GM19025 (cell line): ENCODE measurements around the gene DEFB113.
A peak's percentile ranks its signal among the peaks of the same experiment; 100 is the strongest.
"Not testable (repeated sequence)": the region's sequence is repeated elsewhere in the genome, so short reads cannot be mapped to it uniquely, and the experiment has no call there.

Experiments used
- ATAC-seq: cut with Tn5 transposase; IDR thresholded peaks from one replicate; pipeline ENCODE4 v1.9.1; 2021; ENCODE audit warnings: mild to moderate bottlenecking, low read depth, moderate library complexity; ENCODE audit not compliant: unreplicated experiment

The DEFB113 gene, protein sequence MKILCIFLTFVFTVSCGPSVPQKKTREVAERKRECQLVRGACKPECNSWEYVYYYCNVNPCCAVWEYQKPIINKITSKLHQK

DNA sequence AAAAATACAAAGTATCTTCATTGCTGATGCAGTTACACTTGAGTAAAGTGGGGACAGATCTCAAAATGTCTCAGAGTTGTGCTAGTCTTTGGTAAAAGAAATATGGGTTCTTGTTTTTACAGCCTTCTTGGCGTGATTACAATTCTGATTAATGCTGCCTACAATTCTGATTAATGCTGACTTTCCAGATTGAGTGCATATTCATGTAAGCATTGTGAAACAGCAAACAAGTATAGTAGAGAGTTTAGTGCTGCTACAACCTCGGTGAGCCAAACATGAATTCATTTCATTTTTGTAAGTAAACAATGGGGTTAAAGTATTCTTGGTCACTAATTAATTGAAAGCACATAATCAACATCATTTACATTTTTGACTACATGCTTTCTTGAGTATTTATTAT is at the start of gene DEFB113:
Gene DEFB113, minus strand, starts transcription at position 21 of the 400 bp plus-strand sequence. Its CDS starts 0 bp downstream, at position 21.
- ATAC-seq, result no peak

DNA sequence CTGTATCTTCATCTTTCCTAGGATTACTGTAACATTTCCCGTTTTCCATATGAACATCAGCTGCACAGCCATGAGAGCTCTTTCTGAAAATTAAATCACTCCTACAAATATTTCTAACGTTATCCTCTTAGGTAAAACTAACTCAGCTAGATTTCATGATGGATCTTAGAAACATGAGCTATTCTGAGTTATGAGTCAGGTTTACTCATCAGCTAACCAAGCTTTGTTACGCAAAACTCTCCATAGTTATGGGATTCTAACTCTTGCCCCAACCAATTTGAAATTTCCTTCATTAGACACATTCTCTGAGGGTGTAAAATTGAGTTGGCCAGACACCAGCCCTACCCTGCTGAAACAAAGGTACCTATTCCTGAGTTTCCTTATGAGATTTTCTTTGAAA is 38.4 kb upstream of the DEFB113 start:
- ATAC-seq, result no peak

DNA sequence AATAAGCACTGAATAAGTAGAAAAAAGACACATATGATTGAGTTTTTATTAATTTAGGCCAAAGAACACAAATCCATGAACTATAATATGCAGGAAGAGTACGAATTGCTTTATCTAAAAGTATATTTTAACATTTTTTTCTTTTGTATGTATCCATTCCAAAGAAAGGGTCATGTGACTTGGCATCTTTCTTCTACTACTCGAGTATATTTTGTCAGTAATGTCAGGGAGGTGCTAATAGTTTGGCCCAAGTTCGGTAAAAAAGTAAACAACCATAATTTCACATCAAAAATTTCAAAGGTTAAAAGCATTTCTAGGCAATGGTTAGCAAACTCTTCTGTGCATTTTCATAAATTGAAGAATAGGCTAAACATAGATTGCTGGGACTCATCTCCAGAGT is 33.7 kb upstream of the DEFB113 start:
- no peak for ATAC-seq

DNA sequence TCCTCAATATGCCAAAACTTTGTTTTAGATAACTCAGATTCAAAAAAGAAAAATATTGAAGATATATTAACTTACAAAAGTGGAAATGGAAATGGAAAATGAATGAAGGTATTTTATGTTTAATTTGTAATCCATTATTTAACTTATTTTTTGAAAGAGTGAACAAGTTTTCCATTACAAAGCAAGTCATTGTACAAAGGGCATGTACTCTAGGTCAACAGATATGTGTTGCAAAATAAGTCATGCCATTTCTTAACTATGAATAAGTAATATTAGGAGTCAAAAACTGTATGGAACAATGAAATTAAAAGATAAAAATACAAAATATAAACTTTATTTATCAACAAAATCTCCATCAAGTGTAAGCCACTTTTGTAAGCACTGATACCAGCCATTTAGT is 25.9 kb upstream of the DEFB113 start:
- ATAC-seq, result no peak

DNA sequence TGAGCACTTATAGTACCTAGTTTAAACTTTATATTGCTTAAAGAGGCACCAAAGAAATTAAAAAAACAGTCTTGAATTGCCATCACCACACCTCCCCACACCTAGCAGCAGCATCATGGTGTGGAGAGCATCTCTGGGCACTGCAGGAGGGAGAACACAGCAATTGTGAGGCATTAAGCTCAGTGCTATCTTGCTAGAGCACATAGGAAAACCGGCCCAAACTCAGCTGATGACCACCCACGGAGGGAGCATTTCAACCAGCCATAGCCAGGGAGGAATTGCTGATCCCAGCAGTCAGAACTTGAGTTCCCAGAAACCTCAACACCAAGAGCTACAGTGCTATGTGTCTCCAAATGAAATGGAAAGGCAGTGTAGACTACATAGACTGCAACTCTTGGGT is 19.5 kb upstream of the DEFB113 start:
- ATAC-seq, result no peak

DNA sequence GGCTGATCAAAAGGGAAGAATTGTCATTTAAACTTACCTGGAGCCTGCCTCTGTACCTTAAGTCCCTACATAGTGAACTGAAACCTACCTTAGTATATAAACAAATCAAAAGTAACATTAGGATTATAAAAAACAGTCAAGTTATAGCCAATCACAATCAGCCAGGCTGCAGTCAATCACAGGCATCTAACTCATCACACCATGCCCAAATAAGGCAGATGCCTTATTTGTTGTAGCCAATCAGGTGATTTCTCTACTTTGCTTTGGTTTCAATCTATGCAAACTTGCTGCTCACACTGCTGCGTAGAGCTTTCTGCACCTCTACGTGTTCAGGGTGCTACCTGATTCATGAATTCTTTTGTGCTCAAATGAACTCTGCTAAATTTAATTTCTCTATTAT is 18.3 kb upstream of the DEFB113 start:
- ATAC-seq, result no peak

DNA sequence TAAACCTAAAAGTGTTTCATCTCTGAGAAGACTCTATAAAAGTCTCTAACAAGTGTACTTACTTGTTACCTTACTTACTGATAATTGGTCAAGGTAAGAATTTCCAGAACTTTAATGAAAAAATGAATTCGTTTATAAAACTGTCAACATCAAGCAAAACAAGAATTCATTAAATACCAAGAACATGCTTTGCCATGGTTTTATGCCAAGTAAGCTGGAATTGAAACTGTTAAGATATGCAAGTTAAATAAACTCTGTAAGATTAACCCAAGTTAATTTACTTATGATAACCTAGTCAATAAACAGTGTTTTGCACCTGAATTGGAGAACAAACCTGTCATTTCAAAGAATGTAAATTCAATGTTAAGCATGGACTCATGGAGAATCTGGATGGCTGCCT is 17.1 kb upstream of the DEFB113 start:
- ATAC-seq, result no peak

DNA sequence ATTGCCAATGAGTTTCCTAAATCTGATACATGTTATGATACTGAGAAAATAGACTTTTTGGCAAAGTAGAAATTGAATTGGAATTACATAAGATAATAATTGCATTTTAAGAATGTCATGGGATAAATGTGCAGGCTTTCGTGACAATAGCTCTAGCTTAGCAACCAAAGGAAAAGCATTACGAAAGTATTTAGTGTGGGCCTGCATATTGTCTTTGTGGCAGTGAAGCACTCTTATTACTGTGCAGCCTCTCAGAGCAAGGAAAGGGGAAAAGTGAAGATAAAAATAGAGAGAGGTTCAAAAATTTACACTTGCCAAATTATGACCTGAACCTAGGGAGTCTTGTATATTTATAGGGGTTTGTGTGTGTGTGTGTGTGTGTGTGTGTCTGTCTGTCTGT is 12.6 kb upstream of the DEFB113 start:
- no peak for ATAC-seq

DNA sequence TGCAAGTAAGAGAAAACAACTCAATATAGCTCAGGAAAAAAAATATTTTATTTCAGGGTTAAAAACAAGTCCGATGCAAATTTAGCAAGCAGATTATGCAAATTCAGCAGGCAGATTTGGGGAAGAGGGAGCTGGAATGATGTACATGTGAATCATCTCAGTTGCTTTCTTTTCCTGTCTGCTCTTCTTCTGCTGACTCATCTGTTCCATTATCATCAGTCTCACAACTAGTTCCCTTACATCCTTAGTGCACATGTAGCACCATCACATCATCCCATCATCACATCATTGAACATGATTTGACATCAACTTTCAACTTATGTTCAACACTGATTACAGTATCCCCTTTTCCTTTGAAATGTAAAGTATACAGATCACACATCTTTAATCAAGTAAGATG is 11.5 kb upstream of the DEFB113 start:
- no peak for ATAC-seq

DNA sequence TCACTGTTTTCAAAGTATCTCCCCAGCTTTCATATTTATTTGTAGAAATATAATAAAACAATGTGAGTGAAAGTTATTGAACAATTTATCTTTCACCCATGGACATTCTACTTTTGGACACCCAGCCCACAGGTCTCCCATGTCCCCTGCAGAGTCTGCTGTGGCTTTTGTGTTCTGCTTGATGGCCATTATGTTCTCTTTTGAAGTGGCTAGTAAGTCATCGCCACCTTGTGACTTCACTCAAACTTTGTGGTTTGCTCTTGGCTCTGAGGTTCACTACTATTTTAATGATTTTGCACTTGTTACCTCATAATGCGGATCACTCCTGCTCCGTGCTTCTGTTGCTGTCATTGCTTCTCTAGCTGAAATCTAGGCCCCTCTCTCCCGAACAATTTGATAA is 10.2 kb upstream of the DEFB113 start:
- peak; percentile 32 for ATAC-seq

DNA sequence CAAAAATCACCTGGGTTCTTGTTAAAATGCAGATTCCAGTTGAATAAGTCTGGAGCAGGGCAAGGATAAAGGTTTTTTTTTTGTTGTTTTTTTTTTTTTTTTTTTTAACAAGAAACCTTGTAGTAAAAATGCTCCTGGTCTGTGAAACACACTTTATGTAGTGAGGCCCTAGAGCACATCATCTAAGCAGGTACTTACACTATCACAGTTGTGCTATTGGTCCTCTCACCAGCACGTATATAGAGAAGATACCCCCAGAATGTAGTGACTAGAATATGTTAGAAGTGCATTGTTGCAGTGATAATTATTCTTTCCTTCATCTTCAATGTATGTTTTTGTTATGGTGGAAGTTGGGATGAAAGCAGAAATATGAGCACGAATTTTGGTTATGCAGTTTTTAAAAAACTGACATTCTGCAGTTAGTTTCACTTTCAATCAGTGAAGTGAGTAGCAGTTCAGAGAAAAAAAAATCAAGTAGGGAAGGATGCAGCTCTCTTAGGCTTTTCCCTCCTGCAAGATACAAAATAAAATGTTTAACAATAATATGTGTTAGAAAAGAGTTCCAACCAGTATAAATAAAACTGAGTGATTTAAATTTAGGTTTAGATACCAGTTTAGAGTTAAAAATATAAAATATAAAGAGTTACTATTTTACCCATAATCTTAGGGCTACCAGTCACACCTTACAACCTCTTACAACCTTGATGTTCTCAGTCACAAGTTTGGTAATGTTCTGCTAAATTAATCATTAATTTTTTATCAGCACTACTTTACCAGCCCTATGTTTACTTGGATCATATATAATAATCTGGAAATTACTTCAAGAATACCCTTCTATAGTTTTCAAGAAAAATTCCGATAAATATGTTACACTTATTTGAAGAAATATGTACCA is 9.2 kb upstream of the DEFB113 start:
- peak; percentile 43 for ATAC-seq

DNA sequence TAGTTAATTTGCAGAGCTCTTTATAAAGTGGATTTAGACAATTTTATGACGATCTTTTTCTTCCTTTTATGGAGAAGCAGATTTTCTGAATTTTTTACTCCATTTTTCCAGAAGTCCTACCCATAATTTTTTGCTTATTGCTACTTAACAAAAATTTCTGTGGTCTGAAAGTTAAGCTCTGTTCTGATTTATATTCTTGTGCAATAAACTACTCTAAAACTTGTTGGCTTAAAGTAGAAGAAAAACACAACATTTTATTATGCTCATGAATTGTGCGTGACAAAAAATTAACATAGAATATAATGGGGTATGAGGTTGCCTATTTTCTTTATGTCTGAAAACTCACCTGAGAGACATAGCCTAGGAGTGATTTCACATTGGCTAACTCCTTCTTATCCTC is 2.6 kb downstream of the DEFB113 start:
- ATAC-seq, result no peak

DNA sequence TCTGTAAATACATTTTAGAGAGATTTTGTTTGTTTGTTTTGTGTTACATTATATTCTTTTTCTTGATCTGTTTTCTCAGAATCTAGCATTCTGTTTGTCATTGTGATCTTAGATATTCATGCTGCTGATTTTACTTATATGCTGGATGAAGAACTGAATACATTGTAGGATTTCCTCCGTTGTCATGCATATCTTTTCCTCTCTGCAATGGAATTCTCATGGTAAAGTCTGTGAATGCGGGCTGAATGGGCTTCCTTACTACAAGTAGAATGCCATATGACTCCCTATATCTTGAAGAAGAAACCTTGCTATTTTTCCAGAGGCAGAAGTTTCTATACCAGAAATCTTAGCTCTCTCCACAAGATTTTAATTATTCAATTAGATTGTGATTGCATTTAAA is 3.1 kb downstream of the DEFB113 start:
- ATAC-seq, result no peak

DNA sequence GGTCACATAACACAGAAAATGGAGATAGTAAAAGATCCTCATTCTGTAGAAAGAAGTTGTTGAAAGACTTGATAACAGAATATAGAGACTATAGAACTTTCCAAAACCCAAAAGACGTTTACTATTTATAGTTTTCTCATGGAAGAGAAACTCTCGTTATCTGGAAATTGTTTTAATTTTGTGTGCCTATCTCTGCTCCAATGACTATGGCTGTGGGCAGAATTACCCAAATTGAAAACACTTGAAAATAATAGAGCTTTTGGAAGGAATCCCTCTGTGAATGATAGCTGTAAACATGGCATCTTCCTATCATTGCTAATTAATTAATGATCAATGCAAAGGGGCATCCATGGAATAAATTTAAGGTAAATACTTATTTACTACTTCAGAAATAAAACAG is 5.4 kb downstream of the DEFB113 start, which contains the start of gene DEFB114:
Gene DEFB114, minus strand, starts transcription at position 101 of the 400 bp plus-strand sequence. Its CDS starts 59 bp downstream, at position 42.
- ATAC-seq, result no peak

DNA sequence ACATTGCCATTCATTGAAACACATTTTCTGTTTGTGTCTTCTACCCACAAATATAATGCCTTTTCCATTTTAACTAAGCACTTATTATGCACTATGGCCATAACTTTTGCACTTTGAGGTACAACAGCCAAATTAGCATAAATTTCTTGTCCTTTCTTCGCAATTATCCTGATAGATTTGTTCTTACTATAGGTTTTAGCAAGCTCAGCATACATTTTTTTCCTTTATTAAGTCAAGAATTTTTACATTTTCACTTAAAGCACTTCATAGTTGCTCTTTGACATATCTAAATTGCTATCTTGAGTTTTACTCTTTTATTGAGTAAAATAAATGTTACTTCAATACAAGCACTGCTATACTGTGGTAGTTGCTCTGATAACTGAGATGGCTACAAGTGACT is 11.2 kb downstream of the DEFB113 start:
- no peak for ATAC-seq

DNA sequence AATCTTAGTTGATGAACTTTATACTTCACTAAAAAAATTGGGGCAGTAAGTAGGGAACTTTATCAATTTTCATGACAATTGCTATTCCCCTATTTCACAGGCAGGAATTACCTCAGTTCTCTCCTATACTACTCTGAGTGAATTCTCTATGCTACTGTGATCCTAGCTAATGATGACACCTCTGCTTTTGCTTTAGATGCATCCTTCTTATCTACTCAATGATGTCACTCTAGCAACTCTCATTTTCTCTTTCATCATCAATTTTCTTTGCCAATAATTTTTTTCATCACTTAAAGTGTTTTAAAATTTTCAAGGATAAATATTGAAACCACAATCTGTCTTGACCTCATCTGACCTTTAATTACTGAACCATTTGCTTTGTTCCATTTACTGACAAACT is 13.6 kb downstream of the DEFB113 start:
- no peak for ATAC-seq

DNA sequence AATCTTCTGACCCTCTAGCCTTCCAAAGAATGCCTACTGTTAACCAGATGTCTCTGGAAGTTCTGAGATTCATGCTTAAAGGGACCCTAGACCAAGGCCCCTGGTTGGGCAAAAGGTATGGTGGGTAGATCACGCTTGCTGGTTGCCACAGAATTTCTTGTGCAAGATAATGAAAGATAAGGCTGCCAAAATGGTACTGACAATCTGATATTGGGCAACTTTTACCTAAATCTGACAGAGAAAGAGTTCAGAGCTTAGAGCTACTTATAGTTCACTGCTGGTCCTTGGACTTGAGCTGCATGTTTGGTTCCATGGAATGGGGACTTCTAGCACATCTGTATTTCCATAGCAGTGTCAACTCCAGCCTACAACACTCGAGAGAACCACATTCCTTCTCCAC is 17.5 kb downstream of the DEFB113 start:
- no peak for ATAC-seq

DNA sequence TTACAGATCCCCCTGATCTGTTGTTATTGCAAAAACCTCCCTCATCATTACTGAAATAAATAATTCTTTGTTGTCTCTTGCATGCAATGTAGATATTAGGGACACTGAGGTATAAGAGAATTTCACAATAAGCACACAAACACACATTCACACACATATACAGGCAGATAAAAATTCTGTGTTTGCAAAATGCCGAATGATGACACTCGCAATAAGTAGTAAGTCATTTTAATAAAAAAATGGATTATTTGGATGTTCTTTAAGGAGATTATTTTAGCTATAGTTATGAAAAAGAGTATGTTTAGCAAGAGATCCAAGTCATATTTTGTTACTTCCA is 19.0 kb downstream of the DEFB113 start:
- no peak for ATAC-seq

DNA sequence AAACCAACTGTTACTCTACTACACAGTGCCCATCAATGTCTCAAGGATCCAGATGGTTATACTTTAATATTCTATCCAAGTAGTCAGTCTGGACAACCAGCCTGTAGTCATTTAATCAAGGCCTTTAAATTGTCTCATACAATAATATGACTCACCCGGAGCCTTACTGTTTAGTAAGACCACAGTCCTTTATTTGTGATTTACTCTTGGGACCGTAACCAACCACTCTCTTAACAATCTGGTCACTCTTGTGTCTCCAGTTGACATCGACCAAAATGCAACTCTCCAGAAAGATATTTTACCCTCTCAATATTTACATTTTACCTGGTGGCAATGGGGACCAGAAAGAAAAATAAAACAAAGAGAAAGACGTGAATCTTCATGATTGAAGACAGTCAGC is 20.4 kb downstream of the DEFB113 start:
- no peak for ATAC-seq

DNA sequence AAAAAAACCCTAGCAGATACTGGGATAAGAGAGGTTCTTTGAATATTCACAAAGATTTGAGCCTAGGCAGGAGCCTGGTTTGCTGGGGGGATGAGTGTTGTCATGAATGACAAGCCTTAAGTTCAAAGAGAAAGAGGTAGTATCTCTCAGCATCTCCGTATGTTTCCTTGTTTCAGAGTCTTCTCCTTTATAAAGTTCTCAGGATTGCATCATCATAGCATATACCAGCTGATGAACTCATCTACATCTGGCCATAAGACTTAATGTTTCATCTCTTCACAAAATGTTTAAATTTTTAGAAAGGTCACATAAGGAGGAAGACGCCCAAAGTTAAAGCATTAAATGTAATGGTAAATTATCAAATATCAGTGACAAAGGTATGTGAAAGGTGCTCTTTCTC is 22.6 kb downstream of the DEFB113 start:
- ATAC-seq, result no peak

DNA sequence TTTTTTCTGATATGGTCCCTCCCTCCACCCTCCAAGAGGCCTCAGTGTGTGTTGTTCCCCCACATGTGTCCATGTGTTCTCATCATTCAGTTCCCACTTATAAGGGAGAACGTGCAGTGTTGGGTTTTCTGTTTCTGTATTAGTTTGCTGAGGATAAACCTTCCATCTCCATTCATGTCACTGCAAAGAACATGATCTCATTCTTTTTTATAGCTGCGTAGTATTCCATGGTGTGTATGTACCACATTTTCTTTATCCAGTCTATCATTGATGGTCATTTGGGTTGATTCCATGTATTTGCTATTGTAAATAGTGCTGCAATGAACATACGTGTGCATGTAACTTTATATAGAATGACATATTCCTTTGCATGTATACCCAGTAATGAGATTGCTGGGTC is 25.4 kb downstream of the DEFB113 start:
- ATAC-seq, result not testable (repeated sequence)

DNA sequence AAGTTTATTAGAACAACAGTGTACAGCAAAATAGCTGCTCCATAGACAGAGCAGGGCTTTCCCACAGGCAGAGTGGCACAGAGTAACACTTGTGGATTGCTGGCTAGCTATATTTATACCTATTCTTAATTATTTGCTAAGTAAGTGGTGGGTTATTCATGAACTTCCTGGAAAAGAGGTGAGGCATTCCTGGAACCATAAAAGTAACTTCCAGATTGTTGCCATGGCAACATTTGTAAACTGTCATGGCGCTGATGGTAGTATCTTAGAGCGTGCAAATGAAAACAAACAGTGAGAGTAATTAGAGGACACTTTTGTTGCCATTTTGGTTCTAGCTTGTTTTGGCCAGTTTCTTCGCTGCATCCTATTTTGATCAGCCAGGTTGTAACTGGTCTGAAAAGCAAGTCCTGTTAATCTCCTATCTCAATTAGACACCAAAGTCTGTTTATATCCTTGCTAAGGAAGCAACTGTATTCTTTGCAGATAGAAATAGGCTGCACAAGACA is 29.4 kb downstream of the DEFB113 start:
- no peak for ATAC-seq
